Measurements from ENCODE around the gene IL2RA. TPM values are rescaled to one million over a fixed set of nuclear protein-coding genes. Genes with fewer than 3 reads are reported as not detected.

The IL2RA gene
- total RNA-seq, 4 donors from 2014 or later, result 0.15 to 0.28 TPM; not detected in 2

- no peak for DNase-seq
- intact Hi-C loops (cut with DNase I; ENCODE audit: low total_unique reads), result no loop called here
- no peaks in the 10 kb centered on the region for H3K9me3 ChIP-seq
- H3K27me3 ChIP-seq, result no peaks in the 10 kb centered on the region
- H3K4me3 ChIP-seq, result no peak overlapping the region
- H3K27ac ChIP-seq, result no peak overlapping the region
- no peaks in the 10 kb centered on the region for H3K4me1 ChIP-seq
- no peak for TF ChIP-seq POLR2A (IDR thresholded peaks at IDR 0.05)
- no peak for TF ChIP-seq CTCF (IDR thresholded peaks at IDR 0.05)
- no peaks in the 10 kb centered on the region for H3K36me3 ChIP-seq
Measured at GRCh38 chr10:6025683-6026255, 36.4 kb downstream of the IL2RA start.

DNA sequence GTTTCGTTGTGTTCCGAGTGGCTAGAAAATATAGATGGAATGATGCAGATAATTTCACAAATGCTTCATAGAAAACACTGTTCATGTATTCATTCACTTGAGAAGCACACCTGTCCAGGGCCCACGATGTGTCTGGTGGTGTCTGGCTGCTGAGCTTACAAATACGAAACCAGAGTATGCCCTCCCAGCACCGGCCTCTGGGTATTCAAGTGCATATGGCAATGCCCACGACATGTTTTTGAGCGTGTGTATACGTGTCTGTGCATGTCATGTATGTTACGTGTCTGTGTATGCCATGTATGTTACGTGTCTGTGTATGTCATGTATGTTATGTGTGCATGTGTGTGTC lies 37.9 kb downstream of the IL2RA start:
- Histone ChIP-seq H3K9me3 (no peaks in the 10 kb centered on the region), H3K27ac (no peak overlapping the region), H3K36me3 (no peaks in the 10 kb centered on the region), H3K4me1 (no peaks in the 10 kb centered on the region), H3K4me3 (no peak overlapping the region), H3K27me3 (no peaks in the 10 kb centered on the region)
- DNase-seq, result no peak
- no peak for TF ChIP-seq POLR2A (IDR thresholded peaks at IDR 0.05)
- TF ChIP-seq CTCF (IDR thresholded peaks at IDR 0.05), result no peak
- intact Hi-C loops (cut with DNase I; ENCODE audit: low total_unique reads), result no loop called here

DNA sequence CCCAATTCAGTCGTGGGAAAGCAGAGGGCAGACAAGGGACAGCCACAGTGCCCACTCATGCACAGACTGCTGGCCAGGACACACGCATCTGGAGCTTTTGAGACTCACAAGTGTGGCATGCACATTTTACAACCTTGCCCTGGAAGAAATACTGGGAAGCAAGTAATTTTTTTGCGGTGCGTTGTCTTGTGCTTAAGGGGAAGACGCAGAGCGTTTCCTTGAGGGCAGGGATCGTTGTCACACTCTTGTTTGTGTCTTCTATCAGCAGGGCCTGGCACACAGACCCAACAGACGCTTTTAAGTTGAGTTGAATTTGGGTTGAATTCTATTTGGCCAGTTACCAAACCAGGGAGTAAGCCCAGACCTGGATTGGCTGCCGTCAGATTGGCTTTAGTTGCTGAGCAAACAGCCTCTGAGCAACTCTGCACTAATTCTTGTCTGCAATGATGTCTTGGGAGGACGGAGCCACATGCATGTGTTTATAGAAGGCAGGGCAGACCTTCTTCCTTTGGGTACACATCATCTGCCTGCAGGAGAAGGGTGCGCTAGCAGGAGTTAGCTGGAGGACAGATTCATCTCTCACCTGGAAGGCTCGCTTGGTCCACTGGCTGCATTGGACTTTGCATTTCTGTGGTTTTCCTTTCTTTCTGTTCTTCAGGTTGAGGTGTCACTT lies 38.4 kb downstream of the IL2RA start:
- H3K27me3 ChIP-seq, result no peaks in the 10 kb centered on the region
- TF ChIP-seq CTCF (IDR thresholded peaks at IDR 0.05) (no peak), POLR2A (IDR thresholded peaks at IDR 0.05) (no peak)
- H3K9me3 ChIP-seq, result no peaks in the 10 kb centered on the region
- no peaks in the 10 kb centered on the region for H3K36me3 ChIP-seq
- intact Hi-C loops (cut with DNase I; ENCODE audit: low total_unique reads), result no loop called here
- H3K27ac ChIP-seq, result no peak overlapping the region
- DNase-seq, result no peak
- H3K4me1 ChIP-seq, result no peaks in the 10 kb centered on the region
- H3K4me3 ChIP-seq, result no peak overlapping the region

- intact Hi-C loops (cut with DNase I; ENCODE audit: low total_unique reads), result no loop called here
- Histone ChIP-seq H3K4me3 (no peak overlapping the region), H3K36me3 (no peaks in the 10 kb centered on the region), H3K27ac (no peak overlapping the region), H3K4me1 (no peaks in the 10 kb centered on the region), H3K27me3 (no peaks in the 10 kb centered on the region), H3K9me3 (no peaks in the 10 kb centered on the region)
- no peak for DNase-seq
- no peak for TF ChIP-seq CTCF (IDR thresholded peaks at IDR 0.05)
Measured at GRCh38 chr10:6022660-6023059, 39.5 kb downstream of the IL2RA start.

- TF ChIP-seq CTCF (IDR thresholded peaks at IDR 0.05), result no peak
- TF ChIP-seq POLR2A (IDR thresholded peaks at IDR 0.05), result no peak
- H3K27ac ChIP-seq, result no peak overlapping the region
- H3K4me1 ChIP-seq, result no peaks in the 10 kb centered on the region
- H3K36me3 ChIP-seq, result no peaks in the 10 kb centered on the region
- no peak overlapping the region for H3K4me3 ChIP-seq
- H3K27me3 ChIP-seq, result no peaks in the 10 kb centered on the region
- intact Hi-C loops (cut with DNase I; ENCODE audit: low total_unique reads), result no loop called here
- no peaks in the 10 kb centered on the region for H3K9me3 ChIP-seq
- DNase-seq, result no peak
Measured at GRCh38 chr10:6020826-6021225, 41.3 kb downstream of the IL2RA start.
